HL-60/S4 treated with retinoic acid at 250 ng/mL for 4 days and 3 days (cell line): ENCODE measurements around the gene CCL20.

ENCODE experiments used
- in situ Hi-C: fragments of 300-500 bp; cut with MboI; formaldehyde crosslinking; loops from 2 replicates; pipeline ENCODE4 v1.7.0; 2022; ENCODE audit warnings: low sequenced_read_pairs

CCL20 gene

DNA sequence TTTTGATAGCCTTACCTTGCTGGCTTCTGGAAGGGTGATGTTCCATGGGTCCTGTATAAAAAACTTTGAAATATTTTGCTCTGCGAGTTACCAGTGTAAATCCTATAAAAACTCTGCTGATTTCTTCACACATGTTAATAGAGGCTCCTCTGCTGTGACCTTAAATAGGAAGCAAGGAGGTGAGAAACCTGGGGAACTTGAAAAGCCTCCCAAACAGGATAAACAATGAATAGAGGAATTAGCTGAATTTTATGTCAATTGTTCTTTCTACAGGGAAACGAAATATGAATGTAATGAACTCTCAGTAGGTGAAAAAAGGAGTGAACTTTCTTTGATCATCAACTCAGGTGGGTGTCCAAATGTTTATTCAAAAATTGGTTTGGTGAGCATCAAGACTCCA is 10.8 kb upstream of the CCL20 start:
- in situ Hi-C loops = no loop called here

GRCh38 chr2:227804975-227805374 is 8.7 kb upstream of the CCL20 start:
- in situ Hi-C loops = no loop called here

GRCh38 chr2:227805578-227805977 is 8.1 kb upstream of the CCL20 start:
- in situ Hi-C loops = no loop called here

- in situ Hi-C loops = no loop called here
These were observed 4.7 kb upstream of the CCL20 start for GRCh38 chr2:227808936-227809335.

- in situ Hi-C loops = no loop called here
These were observed 1.6 kb upstream of the CCL20 start for GRCh38 chr2:227812001-227812400.

- in situ Hi-C loops = no loop called here
These were observed 447 bp upstream of the CCL20 start for GRCh38 chr2:227813229-227813561.

DNA sequence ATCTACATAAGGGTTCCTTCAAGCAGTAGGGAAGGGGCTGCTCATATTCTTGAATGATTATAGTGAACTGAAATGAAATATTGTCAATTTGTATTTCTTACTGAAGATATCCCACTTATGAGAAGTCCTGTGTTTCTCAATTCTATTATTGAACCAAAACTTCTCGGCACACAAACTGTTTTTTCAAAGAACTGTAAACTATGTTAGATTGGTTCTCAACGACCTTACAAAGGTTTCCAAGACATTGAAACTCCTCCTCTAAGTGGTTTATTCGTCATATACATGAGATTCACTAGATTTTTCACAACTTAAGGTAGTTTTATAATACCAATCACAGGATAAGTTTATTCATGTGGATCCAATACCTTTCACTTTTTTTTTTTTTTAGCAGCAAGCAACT is 1.4 kb downstream of the CCL20 start:
- in situ Hi-C loops = no loop called here

GRCh38 chr2:227816507-227817294 is 3.1 kb downstream of the CCL20 start:
- in situ Hi-C loops = no loop called here

- in situ Hi-C loops = no loop called here
These were observed 3.7 kb downstream of the CCL20 start for GRCh38 chr2:227817336-227817735.

- in situ Hi-C loops = no loop called here
These were observed 4.4 kb downstream of the CCL20 start for GRCh38 chr2:227817850-227818674.

GRCh38 chr2:227818675-227819397 is 5.2 kb downstream of the CCL20 start:
- in situ Hi-C loops = no loop called here

DNA sequence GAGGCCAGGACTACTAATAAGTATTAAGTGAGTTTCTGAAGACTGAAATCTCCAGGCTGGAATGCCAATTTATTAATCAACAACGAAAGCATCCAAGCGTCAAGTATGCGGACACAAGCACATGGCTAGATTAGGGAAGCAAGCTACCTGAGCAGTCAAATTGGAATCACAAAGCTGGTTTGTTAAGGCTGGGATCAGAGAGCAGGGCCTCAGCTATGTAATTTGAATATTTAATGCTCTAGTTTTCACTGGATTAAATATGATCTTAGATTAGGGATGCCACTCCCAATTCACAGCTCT is 5.7 kb downstream of the CCL20 start:
- in situ Hi-C loops = no loop called here

- in situ Hi-C loops = no loop called here
These were observed 7.7 kb downstream of the CCL20 start for GRCh38 chr2:227821043-227821942.

DNA sequence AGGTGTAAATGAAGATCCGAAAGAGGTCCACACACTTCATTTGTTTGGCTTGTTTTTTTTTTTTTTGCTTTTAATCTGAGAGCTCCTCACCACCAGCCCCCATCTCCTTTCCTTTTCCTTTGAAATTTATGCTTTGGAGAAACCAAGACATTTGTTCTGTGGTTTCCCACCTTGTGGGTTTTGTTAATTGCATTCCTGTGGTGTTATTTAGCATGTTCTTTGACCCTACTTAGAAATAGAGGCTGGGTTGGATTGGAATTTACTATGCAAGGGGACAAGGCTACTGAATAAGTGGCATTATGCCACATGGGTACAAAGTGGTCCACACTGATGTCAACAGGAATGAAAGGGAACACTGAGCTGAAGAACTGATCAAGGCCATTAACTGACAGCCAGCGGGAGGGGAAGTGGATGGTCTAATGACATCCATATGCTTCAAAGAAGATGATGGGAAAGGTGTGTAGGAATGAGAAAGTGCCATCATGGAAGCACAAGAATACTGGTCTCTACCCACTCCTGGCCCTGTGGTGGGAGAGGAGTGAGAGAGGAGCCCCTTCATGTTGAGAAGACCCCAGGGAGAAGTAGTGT is 8.9 kb downstream of the CCL20 start:
- in situ Hi-C loops = no loop called here

- in situ Hi-C loops = no loop called here
These were observed 10.3 kb downstream of the CCL20 start for GRCh38 chr2:227823922-227824321.

DNA sequence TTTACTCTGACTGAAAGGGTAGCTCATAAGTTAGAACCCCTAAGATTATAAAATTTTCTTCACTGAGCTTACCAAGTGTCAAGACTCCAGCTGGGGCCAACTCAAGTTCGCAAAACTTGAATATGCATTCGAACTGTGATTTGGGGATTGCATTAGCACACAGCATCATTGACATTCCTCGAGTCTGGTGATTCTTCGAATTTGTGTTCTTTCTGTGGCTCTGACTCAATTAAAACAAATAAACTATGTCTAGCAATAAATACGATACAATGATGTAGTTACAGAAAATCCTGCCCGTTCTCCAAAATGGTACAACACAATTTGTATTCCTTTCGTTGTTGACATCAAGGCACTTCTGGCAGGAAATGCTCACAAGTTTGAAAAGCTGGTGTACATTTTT is 11.1 kb downstream of the CCL20 start:
- in situ Hi-C loops = no loop called here

DNA sequence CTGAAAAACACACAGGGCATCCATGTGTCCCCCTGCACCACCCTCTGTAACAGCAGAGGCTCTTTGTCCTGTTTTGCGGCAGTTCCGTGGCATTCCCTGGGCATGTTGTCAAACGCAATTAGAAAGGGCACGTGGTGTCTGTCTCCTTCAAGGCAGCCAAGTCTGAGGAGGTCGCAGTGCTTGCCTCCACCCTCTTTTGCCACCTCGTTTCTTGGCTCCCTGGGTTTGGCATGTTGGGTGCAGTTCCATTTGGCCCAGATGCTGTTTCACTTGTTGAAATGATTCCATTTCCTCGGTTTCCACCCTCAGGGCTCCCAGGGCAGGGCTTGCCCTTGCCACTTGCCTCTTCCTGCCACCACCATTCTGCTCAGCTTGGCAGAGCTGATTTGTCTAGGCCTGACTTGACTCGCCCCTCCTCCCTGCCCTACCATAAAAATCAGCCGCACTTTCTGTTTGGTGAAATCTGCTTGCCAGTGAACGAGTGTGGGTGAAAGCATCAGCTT is 12.4 kb downstream of the CCL20 start:
- in situ Hi-C loops = no loop called here

- in situ Hi-C loops = no loop called here
These were observed 12.9 kb downstream of the CCL20 start for GRCh38 chr2:227826563-227826962.

GRCh38 chr2:227827143-227827542 is 13.5 kb downstream of the CCL20 start:
- in situ Hi-C loops = no loop called here

DNA sequence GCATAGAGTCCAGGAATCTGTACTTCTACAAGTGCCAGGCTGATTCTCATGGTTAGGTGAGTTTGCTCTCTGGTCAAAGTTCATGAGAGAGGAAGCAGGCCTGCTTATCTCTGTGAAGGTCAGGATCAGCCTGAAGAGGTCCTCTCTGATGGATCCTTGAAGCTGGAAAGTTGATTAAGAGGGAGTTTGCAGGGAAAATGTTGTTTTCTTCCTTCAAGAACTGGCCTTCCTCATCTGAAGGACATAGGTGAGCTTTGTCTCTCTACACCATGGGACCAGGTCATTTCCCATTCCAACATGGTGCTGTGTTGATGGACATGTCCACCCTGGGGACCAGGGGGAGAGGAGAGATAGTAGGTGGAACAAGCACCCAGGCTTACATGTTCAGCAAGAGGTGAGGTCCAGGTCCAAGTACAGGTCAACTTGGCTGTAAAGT is 14.9 kb downstream of the CCL20 start:
- in situ Hi-C loops = no loop called here
